Lung (tissue), 12 donors: ENCODE data around the gene PARD3B. TPM values are rescaled to one million over a fixed set of nuclear protein-coding genes. Genes with fewer than 3 reads are reported as not detected.

Experiments used
- ATAC-seq: fragments of 200-7000 bp; cut with Tn5 transposase; one replicate; pipeline ENCODE4 v1.9.1; 2020; ENCODE audit warnings: moderate number of reproducible peaks; ENCODE audit not compliant: insufficient read depth, low FRiP score
- DNase-seq, 3 donors: peaks; one replicate each; pipeline ENCODE4 v3.0.0-alpha.2; 2013 to 2017
- H3K27ac ChIP-seq, 2 donors: one replicate each; pipeline ENCODE4 v1.5.1; 2013; ENCODE audit warnings: mild to moderate bottlenecking in 2 of 2, moderate library complexity in 2 of 2, control low read depth in 1 of 2, inconsistent platforms in 1 of 2, low read depth in 1 of 2, low read length in 1 of 2
- H3K27me3 ChIP-seq, 3 donors: one replicate each; pipeline ENCODE4 v1.5.1; 2013; ENCODE audit warnings: low read length in 2 of 3; ENCODE audit not compliant: control insufficient read depth in 3 of 3, insufficient read depth in 3 of 3
- H3K36me3 ChIP-seq, 4 donors: one replicate each; pipeline ENCODE4 v1.5.1; 2013; ENCODE audit warnings: low read length in 4 of 4, mild to moderate bottlenecking in 1 of 4, moderate library complexity in 1 of 4; ENCODE audit not compliant: control insufficient read depth in 4 of 4, insufficient read depth in 4 of 4
- H3K4me1 ChIP-seq, 5 donors: one replicate each; pipeline ENCODE4 v1.5.1; 2013; ENCODE audit warnings: low read length in 5 of 5, mild to moderate bottlenecking in 2 of 5, moderate library complexity in 1 of 5; ENCODE audit not compliant: control insufficient read depth in 5 of 5, insufficient read depth in 5 of 5
- H3K4me3 ChIP-seq: one replicate; pipeline ENCODE4 v1.5.1; 2013; ENCODE audit warnings: mild to moderate bottlenecking, control low read depth, moderate library complexity
- H3K9ac ChIP-seq, 2 donors: one replicate each; pipeline ENCODE4 v1.5.1; 2013; ENCODE audit warnings: low read length in 2 of 2, control low read depth in 1 of 2; ENCODE audit not compliant: insufficient read depth in 1 of 2
- H3K9me3 ChIP-seq, 4 donors: one replicate each; pipeline ENCODE4 v1.5.1; 2013; ENCODE audit warnings: low read length in 3 of 4, mild to moderate bottlenecking in 1 of 4, moderate library complexity in 1 of 4; ENCODE audit not compliant: control insufficient read depth in 4 of 4, insufficient read depth in 3 of 4
- CTCF ChIP-seq: IDR thresholded peaks from 2 replicates; pipeline ENCODE4 v1.5.1; 2012; ENCODE audit warnings: mild to moderate bottlenecking; ENCODE audit errors: control extremely low read depth, extremely low read depth
- WGBS, 2 donors: extraction: QIAGEN DNeasy Blood & Tissue Kit; methylation state at CpG; one replicate each; pipeline ENCODE4 v1.1.7; 2013; 5-methylcytosine and 5-hydroxymethylcytosine counted together
- polyA plus RNA-seq, 2 donors: library from polyadenylated mRNA; stranded (reverse); fragments of 200-250 nt; gene quantifications; one replicate each; pipeline ENCODE4 v1.2.1, GENCODE V29; 2013
- total RNA-seq, 2 donors: library from RNA; depleted of rRNA in 1 of 2; stranded (reverse); fragments of >200 nt in 1 of 2; gene quantifications; one replicate each; pipeline ENCODE4 v1.2.1, GENCODE V29; 2014 to 2021
- donor health status: control.
- donor health status: control.
- donor health status: Bipolar disorder and iron deficiency.
- donor health status: healthy.
- donor health status: DM: yes; HTN: yes; CAD: no.

The PARD3B gene
- total and polyA plus RNA-seq, 4 donors = 2.4 to 38.7 (median 17.1) TPM

- no peaks in the 10 kb centered on the region for H3K36me3 ChIP-seq
- no peak overlapping the region for H3K4me3 ChIP-seq
- H3K27me3 ChIP-seq = no peaks in the 10 kb centered on the region
- H3K9me3 ChIP-seq = no peaks in the 10 kb centered on the region
- DNase-seq = peak in 2 of 3 donors; percentile 27 to 29
- 83 to 90% methylated on average over 5 of the region's 5 CpGs for WGBS, 2 donors
- H3K4me1 ChIP-seq = peaks cover 1 to 30% (median 5%) of the 10 kb centered on the region in 5 donors
- H3K27ac ChIP-seq = no peak overlapping the region
- peak overlapping the region in 1 of 2 donors; percentile 57 for H3K9ac ChIP-seq
- no peak for TF ChIP-seq CTCF
- ATAC-seq = no peak
Measured at GRCh38 chr2:204972606-204973336, 427.5 kb downstream of the PARD3B start.

GRCh38 chr2:204973616-204974015 is 428.3 kb downstream of the PARD3B start:
- no peak overlapping the region for H3K27ac ChIP-seq
- H3K4me3 ChIP-seq = no peak overlapping the region
- H3K27me3 ChIP-seq = no peaks in the 10 kb centered on the region
- no peak for TF ChIP-seq CTCF
- WGBS, 2 donors = 76 to 83% methylated on average over 2 of the region's 2 CpGs
- DNase-seq = peak in 2 of 3 donors; percentile 40 to 51
- H3K9ac ChIP-seq = no peak overlapping the region
- ATAC-seq = no peak
- no peaks in the 10 kb centered on the region for H3K9me3 ChIP-seq
- H3K4me1 ChIP-seq = peaks cover 0 to 30% (median 5%) of the 10 kb centered on the region in 5 donors
- H3K36me3 ChIP-seq = no peaks in the 10 kb centered on the region

GRCh38 chr2:204974487-204974886 is 429.2 kb downstream of the PARD3B start:
- no peaks in the 10 kb centered on the region for H3K36me3 ChIP-seq
- no peak overlapping the region for H3K27ac ChIP-seq
- DNase-seq (no peak), ATAC-seq (no peak)
- H3K4me1 ChIP-seq = peaks cover 0 to 30% (median 5%) of the 10 kb centered on the region in 5 donors
- H3K9me3 ChIP-seq = no peaks in the 10 kb centered on the region
- TF ChIP-seq CTCF = no peak
- no peak overlapping the region for H3K9ac ChIP-seq
- no peaks in the 10 kb centered on the region for H3K27me3 ChIP-seq
- 88% methylated on average over 2 of the region's 2 CpGs for WGBS, 2 donors
- no peak overlapping the region for H3K4me3 ChIP-seq

GRCh38 chr2:204977914-204978313 is 432.6 kb downstream of the PARD3B start:
- Histone ChIP-seq H3K9ac (no peak overlapping the region), H3K36me3 (no peaks in the 10 kb centered on the region), H3K4me1 (peaks cover 0 to 23% (median under 1%) of the 10 kb centered on the region in 5 donors), H3K4me3 (no peak overlapping the region), H3K9me3 (peaks cover 0 to 3% (median 0%) of the 10 kb centered on the region in 4 donors), H3K27ac (no peak overlapping the region), H3K27me3 (no peaks in the 10 kb centered on the region)
- DNase-seq = no peak
- no peak for ATAC-seq
- WGBS, 2 donors = 0 to 50% methylated on average over 1 of the region's 1 CpG
- no peak for TF ChIP-seq CTCF
